Fibroblast of pulmonary artery (primary cell): ENCODE results near the gene SLC38A10.

Source experiments
- DNase-seq: peaks from one replicate; pipeline ENCODE4 v3.0.0-alpha.2; 2010; ENCODE audit warnings: low read depth
- H3K4me3 ChIP-seq: replicated peaks from 2 replicates; pipeline ENCODE4 v1.5.1; 2011; ENCODE audit warnings: low read depth, mild to moderate bottlenecking, control low read depth, low read length, moderate library complexity
- TF ChIP-seq, protein P1 (sequence below): IDR thresholded peaks from 2 replicates; pipeline ENCODE4 v1.5.1; 2011; ENCODE audit warnings: mild to moderate bottlenecking, control low read depth, low read length, inconsistent platforms; ENCODE audit errors: missing control alignments

SLC38A10 gene

GRCh38 chr17:81287741-81288430 lies 7.2 kb downstream of the SLC38A10 start:
- TF ChIP-seq, protein P1, sequence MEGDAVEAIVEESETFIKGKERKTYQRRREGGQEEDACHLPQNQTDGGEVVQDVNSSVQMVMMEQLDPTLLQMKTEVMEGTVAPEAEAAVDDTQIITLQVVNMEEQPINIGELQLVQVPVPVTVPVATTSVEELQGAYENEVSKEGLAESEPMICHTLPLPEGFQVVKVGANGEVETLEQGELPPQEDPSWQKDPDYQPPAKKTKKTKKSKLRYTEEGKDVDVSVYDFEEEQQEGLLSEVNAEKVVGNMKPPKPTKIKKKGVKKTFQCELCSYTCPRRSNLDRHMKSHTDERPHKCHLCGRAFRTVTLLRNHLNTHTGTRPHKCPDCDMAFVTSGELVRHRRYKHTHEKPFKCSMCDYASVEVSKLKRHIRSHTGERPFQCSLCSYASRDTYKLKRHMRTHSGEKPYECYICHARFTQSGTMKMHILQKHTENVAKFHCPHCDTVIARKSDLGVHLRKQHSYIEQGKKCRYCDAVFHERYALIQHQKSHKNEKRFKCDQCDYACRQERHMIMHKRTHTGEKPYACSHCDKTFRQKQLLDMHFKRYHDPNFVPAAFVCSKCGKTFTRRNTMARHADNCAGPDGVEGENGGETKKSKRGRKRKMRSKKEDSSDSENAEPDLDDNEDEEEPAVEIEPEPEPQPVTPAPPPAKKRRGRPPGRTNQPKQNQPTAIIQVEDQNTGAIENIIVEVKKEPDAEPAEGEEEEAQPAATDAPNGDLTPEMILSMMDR: no peak
- H3K4me3 ChIP-seq: no peak overlapping the region
- no peak for DNase-seq

- DNase-seq: no peak
- H3K4me3 ChIP-seq: no peak overlapping the region
These were observed 8.0 kb downstream of the SLC38A10 start for GRCh38 chr17:81287152-81287551.

DNA sequence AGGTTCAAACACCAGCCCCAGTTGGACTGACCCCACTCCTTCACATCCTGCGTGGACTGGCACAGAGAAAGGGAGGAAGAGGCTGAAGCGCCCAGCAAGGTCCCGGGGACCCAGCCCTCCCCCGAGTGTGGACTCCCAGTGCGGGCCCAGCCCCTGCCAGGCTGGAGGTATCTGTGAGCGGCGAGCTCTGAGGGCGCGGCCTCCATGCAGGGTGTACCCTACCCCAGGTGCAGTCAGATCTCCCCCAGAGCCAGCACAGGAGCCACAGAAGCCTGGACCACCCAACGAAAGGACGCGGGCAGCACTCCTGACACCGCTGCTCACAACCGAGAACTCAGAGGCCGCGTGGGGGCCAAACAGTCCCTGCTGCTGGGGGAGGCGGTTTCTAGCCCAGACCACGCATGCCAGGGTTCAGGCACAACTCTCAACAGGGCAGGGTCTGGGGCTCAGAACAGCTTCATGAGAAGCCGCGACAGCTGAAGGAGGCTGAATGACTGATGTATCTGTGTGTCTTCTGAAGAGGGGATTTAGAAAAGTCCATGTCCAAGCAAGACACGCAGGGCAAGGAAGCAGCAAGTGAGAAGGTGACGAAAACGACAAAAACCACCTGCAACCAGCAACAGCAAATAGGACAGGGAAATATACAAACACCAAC lies 8.5 kb downstream of the SLC38A10 start:
- no peak overlapping the region for H3K4me3 ChIP-seq
- TF ChIP-seq, protein P1: no peak

More at GRCh38 chr17:81287152-81287551, 8.0 kb downstream of the SLC38A10 start:
- TF ChIP-seq, protein P1: no peak

DNA sequence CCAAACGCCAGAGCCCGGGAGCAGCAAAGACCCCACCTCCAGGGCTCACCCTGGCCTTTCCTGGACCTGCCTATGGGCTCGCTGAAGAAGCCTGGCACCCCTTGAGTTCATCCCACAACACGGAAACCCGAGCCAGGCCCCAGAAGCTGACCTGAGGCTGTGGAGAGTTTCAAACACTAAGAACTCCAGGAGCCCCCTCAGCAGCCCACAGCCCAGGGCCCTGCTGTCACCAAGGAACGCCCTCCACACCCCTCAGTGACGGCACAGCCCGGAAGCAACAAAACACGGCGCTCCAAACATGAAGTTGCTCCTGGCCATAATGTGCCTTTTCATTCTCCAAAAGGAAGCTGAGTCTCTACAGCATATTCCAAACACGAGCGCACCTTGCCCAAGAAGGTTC lies 9.2 kb downstream of the SLC38A10 start:
- no peak for DNase-seq
- TF ChIP-seq, protein P1: no peak
- no peak overlapping the region for H3K4me3 ChIP-seq

More for the DNA sequence above, 8.5 kb downstream of the SLC38A10 start:
- DNase-seq: no peak

DNA sequence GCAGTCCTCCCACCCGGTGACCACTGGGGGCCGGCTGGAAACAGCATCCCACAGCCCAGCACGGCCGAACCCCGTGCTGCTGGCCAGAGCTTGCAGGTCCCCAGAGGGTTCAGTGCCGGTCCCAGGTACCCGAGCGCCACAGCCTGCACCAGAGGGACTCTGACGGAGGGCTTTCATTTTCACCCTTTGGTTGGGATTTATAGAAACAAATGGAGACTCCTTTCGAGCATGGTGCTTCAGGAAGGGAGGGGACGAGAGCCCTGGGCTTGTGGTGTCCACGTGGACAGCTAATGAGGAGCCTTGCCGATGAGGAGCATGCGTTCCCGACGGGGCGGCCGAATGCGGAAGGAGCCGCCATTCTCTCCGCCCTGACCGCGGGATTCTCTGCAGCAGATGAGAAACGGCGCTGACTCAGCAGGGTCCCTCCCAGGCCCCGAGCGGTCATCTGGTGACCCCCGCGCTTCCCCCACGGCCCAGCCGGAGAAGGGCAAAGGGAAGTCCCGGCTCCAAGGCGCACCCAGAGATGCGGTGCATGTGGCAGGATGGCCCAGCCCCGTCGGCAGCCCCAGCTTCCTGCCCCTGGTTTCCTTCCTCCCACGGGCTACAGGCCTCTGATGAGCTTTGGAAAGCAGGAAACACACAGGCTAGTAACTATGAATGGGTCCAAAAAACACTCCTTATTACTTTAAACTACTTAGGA lies 9.8 kb downstream of the SLC38A10 start:
- TF ChIP-seq, protein P1: no peak
- DNase-seq: peak; percentile 42
- H3K4me3 ChIP-seq: peak overlapping the region; percentile 24

DNA sequence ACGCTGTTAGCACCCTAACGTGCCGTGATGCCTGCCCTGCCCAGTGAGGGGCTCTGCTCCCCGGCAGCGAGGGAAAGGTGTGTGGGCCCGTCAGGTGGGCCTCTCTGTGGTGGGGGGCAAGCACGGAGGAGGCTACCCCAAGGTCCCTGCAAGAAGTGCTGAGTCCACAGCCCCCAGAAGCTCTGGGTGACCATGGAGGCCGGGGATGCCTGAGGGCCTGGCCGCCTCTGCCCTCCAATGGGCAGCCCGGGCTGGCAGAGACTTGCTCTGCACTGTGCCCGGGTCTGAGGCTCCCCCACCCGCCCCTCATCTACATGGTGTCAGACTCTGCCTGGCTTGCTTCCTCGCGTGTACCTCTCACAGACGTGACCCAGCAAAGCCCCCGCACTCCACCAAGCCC lies 12.2 kb downstream of the SLC38A10 start:
- no peak overlapping the region for H3K4me3 ChIP-seq
- no peak for DNase-seq
- TF ChIP-seq, protein P1: no peak
